ENCODE measurements around the gene TPX2. TPM values are rescaled to one million over a fixed set of nuclear protein-coding genes. Genes with fewer than 3 reads are reported as not detected.

The TPX2 gene
- total RNA-seq, result 120 and 177 TPM in 2 replicates

GRCh38 chr20:31738729-31739549 is at the start of gene TPX2:
Gene TPX2 (plus strand): TSS chr20:31739290. CDS start chr20:31757477, 18,187 bp downstream.

DNA sequence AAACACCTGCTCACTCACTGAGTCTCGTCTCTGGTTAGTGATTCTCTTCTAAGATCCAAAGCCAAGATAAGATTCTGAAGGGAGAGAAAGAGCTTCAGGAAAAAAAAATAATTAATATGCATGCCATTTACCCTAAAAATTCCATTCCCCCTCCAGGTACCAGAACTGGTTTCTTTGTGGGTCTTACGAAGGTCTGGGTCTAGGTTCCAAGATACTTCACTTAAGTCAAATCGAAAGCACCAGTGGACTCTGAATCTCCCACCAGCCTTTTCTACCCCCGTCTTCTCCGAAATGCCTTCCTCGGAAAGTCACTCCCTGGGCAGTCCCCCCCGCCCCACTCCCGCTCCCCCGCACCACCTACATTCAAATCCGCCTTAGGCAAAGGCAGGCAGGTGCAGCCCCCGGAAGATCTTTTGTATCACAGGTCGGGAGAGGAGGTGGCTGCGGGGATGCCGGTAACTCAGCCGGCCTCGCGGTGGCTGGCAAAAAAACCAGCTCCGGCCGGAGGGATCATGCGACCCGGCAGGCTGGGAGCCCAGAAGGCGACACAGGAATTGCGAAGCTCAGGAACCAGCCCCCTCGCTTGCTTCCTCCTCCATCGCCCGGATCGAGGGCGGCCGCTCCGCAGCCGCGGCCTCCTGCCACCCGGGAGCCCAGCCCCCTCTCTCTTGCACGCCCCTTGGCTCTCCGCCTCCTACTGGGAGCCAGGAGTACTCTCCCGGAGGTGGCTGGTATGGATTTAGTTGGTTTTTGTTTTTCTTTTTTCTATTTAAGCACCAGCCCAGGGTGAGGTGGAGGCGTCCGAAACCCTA is 16.6 kb upstream of the TPX2 start, which contains the start of gene BCL2L1:
BCL2L1 (minus strand) TSS at position 612 of the 812 bp plus-strand sequence. CDS start 650 bp downstream, outside the sequence.

GRCh38 chr20:31819083-31819784 is 80.1 kb downstream of the TPX2 start, which contains the start of gene MYLK2:
Gene MYLK2 (plus strand): TSS chr20:31819356. CDS start chr20:31819581, 225 bp downstream.

DNA sequence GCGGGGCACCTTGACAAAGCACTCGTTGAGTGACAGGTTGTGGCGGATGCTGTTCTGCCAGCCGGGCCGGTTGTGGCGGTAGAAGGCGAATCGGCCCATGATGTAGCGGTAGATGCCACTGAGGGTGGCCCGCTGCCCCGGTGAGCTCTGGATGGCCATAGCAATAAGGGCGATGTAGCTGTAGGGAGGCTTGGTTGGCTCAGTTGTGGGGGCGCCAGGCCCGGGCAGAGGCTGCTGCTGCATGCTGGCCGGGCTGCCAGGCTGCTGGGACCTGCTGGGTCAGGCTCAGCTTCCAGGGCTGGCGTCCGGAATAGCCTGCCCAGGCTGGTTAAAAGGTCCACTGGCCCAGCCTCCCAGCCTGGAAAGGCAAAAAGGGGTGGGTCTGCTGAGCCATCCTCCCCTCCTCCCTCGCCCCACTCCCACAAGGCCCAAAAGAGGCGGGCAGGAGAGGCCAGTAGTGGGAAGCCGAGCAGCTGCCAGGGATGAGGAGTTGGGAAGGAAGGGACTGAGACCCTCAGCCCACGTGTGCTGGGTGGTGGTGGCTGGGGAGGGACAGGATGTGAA is 106.3 kb downstream of the TPX2 start, which contains the start of gene FOXS1:
FOXS1 (minus strand) TSS at position 305 of the 564 bp plus-strand sequence; CDS start at position 243, 62 bp downstream.

Small RNAs within 50 kb of the gene (small RNA-seq; reads per million reads assigned to genes)
- not detected for gene AL160175.1

Other genes with a start within 250 kb of the TPX2 start
- gene HM13, start 224.8 kb upstream of the TPX2 start, total RNA-seq, result 85.1 and 106 TPM in 2 replicates
- 151 and 204 TPM in 2 replicates for gene ID1, start 134.0 kb upstream of the TPX2 start, total RNA-seq
- gene COX4I2, start 101.4 kb upstream of the TPX2 start, total RNA-seq, result not detected in 2 replicates
- gene BCL2L1, start 16.4 kb upstream of the TPX2 start, total RNA-seq, result 172 and 212 TPM in 2 replicates
- gene MYLK2, start 80.1 kb downstream of the TPX2 start, total RNA-seq, result 0.29 and 0.40 TPM in 2 replicates
- not detected in 2 replicates for gene FOXS1, start 106.3 kb downstream of the TPX2 start, total RNA-seq
- 0.43 TPM in 1 of 2 replicates, not detected in the other for gene DUSP15, start 131.2 kb downstream of the TPX2 start, total RNA-seq
- gene TTLL9, start 131.3 kb downstream of the TPX2 start, total RNA-seq, result not detected in 2 replicates
- gene PDRG1, start 212.8 kb downstream of the TPX2 start, total RNA-seq, result 3.8 and 4.7 TPM in 2 replicates
- gene XKR7, start 228.9 kb downstream of the TPX2 start, total RNA-seq, result not detected in 2 replicates

All from thoracic aorta endothelial cell (primary cell).